Smooth muscle cell (in vitro differentiated cells): ENCODE measurements around the gene JUP. TPM values are rescaled to one million over a fixed set of nuclear protein-coding genes. Genes with fewer than 3 reads are reported as not detected.

Experiments
- DNase-seq: peaks from one replicate; lab custom pipeline; 2025; ENCODE audit not compliant: unreplicated experiment; lab: John Stamatoyannopoulos, UW
- H2AFZ ChIP-seq: fragments of 200-600 bp; sonication (generic); 2 replicates; pipeline ENCODE4 v1.6.0; 2016; ENCODE audit warnings: antibody characterized with exemption, low read depth, mild to moderate bottlenecking
- H3F3A ChIP-seq: fragments of 200-600 bp; sonication (generic); 2 replicates; pipeline ENCODE4 v1.6.0; 2017; ENCODE audit warnings: antibody characterized with exemption, low read depth
- H3K27ac ChIP-seq: fragments of 200-600 bp; sonication (generic); 2 replicates; pipeline ENCODE4 v1.5.1; 2016; ENCODE audit warnings: low read depth, mild to moderate bottlenecking
- H3K27me3 ChIP-seq: fragments of 200-600 bp; sonication (generic); 2 replicates; pipeline ENCODE4 v1.6.1; 2016; ENCODE audit warnings: low read depth, mild to moderate bottlenecking
- H3K36me3 ChIP-seq: fragments of 200-600 bp; sonication (generic); 2 replicates; pipeline ENCODE4 v1.5.1; 2016; ENCODE audit warnings: low read depth
- H3K4me1 ChIP-seq: fragments of 200-600 bp; sonication (generic); 2 replicates; pipeline ENCODE4 v1.5.1; 2016; ENCODE audit warnings: low read depth
- H3K4me2 ChIP-seq: fragments of 200-600 bp; sonication (generic); 2 replicates; pipeline ENCODE4 v1.6.0; 2016; ENCODE audit warnings: mild to moderate bottlenecking
- H3K4me3 ChIP-seq: fragments of 200-600 bp; sonication (generic); 2 replicates; pipeline ENCODE4 v1.5.1; 2016; ENCODE audit warnings: mild to moderate bottlenecking
- H3K79me2 ChIP-seq: fragments of 200-600 bp; sonication (generic); 2 replicates; pipeline ENCODE4 v1.6.0; 2016; ENCODE audit warnings: low read depth, mild to moderate bottlenecking
- H3K9ac ChIP-seq: fragments of 200-600 bp; sonication (generic); 2 replicates; pipeline ENCODE4 v1.6.0; 2016; ENCODE audit warnings: low read depth
- H3K9me3 ChIP-seq: fragments of 200-600 bp; sonication (generic); replicated peaks from 2 replicates; pipeline ENCODE4 v1.5.1; 2016; ENCODE audit warnings: low read depth
- H4K20me1 ChIP-seq: fragments of 200-600 bp; sonication (generic); 2 replicates; pipeline ENCODE4 v1.6.0; 2016; ENCODE audit warnings: low read depth
- WGBS: methylation state at CpG from one replicate; pipeline ENCODE4 v1.1.7; 2016; ENCODE audit warnings: low lambda C conversion rate; 5-methylcytosine and 5-hydroxymethylcytosine counted together
- polyA plus RNA-seq: library from polyadenylated mRNA; unstranded; fragments of >200 nt; fragmentation: Nextera tagmentation; extraction: Ambion mirVana; gene quantifications from 2 replicates; pipeline ENCODE4 v1.2.1, GENCODE V29; 2016
- total RNA-seq: library from RNA; depleted of rRNA; stranded (reverse); fragments of >200 nt; gene quantifications from 2 replicates; pipeline ENCODE4 v1.2.3, GENCODE V29; 2014
- TF ChIP-seq, protein P1 (sequence below): fragments of 200-600 bp; sonication (generic); IDR thresholded peaks from 2 replicates; pipeline ENCODE4 v1.5.1; 2017; ENCODE audit warnings: borderline replicate concordance, mild to moderate bottlenecking, antibody characterized with exemption; ENCODE audit not compliant: insufficient read depth, poor library complexity, severe bottlenecking

Gene JUP
- total and polyA plus RNA-seq, 2 experiments from 2014 or later, result 124 to 238 TPM

DNA sequence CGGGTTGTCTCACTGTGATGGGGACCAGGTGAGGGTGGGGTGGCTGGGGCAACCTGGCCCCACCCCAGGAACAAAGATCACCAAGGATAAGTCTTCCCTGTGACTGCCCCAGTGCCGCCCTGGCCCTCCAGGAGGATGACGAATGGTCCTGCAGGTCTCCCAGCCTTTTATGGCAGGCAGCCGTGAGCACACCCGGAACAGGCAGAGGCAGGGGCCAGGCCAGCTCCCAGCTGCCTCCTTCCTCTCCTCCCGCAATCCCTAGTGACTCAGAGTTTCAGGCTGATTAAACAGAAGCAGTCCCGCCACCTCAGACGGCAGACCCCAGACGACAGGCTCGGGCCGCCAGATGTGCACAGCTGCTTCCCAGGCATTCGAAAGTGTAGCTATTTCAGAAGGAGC, 13.3 kb downstream of the JUP start:
- TF ChIP-seq, protein P1, sequence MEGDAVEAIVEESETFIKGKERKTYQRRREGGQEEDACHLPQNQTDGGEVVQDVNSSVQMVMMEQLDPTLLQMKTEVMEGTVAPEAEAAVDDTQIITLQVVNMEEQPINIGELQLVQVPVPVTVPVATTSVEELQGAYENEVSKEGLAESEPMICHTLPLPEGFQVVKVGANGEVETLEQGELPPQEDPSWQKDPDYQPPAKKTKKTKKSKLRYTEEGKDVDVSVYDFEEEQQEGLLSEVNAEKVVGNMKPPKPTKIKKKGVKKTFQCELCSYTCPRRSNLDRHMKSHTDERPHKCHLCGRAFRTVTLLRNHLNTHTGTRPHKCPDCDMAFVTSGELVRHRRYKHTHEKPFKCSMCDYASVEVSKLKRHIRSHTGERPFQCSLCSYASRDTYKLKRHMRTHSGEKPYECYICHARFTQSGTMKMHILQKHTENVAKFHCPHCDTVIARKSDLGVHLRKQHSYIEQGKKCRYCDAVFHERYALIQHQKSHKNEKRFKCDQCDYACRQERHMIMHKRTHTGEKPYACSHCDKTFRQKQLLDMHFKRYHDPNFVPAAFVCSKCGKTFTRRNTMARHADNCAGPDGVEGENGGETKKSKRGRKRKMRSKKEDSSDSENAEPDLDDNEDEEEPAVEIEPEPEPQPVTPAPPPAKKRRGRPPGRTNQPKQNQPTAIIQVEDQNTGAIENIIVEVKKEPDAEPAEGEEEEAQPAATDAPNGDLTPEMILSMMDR, result no peak
- Histone ChIP-seq H2AFZ (no peak overlapping the region), H3K9me3 (no peaks in the 10 kb centered on the region), H3K79me2 (peaks cover 53% of the 10 kb centered on the region), H3K4me3 (no peak overlapping the region), H3K27me3 (no peaks in the 10 kb centered on the region), H3F3A (peaks cover 16% of the 10 kb centered on the region), H3K4me1 (peaks cover 28% of the 10 kb centered on the region), H4K20me1 (peaks cover 79% of the 10 kb centered on the region), H3K4me2 (peak overlapping the region; percentile 28), H3K27ac (peak overlapping the region; percentile 90), H3K9ac (peak overlapping the region; percentile 51), H3K36me3 (no peaks in the 10 kb centered on the region)
- WGBS, result 6% methylated on average over 12 of the region's 12 CpGs
- peak; percentile 43 for DNase-seq

DNA sequence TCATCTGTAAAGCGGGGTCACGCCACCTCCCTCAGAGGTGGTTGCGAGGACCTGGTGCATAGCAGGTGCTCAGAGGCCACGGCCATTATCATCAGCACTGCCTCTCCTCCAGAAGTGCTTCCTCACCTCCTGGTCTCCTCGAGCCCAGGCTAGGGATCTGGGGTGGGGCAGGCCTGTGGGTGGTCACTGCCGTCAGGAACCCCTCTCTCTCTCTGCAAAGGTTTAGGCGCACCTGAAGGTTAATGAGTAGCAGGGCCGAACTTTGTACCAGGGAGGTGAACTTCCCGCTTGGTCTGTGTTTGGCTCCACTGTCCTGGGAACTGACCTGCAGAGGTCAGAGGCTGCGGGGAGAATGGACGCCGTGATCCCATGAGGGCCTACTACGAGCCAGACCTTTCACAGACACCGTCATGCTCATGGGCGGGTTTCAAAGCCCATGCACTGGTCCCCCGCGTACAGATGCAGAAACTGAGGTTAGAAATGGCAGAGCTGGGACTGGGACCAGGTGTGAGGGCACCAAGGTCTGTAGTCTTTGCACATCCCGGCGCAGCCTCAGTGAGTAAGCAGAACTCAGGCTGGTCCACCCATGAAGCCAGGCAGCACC, 13.8 kb downstream of the JUP start:
- Histone ChIP-seq H2AFZ (no peak overlapping the region), H3K27me3 (no peaks in the 10 kb centered on the region), H3K36me3 (no peaks in the 10 kb centered on the region), H3K4me3 (no peak overlapping the region), H3K9ac (peak overlapping the region; percentile 34), H3K4me2 (peak overlapping the region; percentile 15), H4K20me1 (peaks cover 79% of the 10 kb centered on the region), H3K9me3 (no peaks in the 10 kb centered on the region), H3K79me2 (peaks cover 53% of the 10 kb centered on the region), H3F3A (peaks cover 14% of the 10 kb centered on the region), H3K4me1 (peaks cover 23% of the 10 kb centered on the region), H3K27ac (peak overlapping the region; percentile 90)
- TF ChIP-seq, protein P1, result no peak
- WGBS, result 89% methylated on average over 19 of the region's 19 CpGs
- DNase-seq, result no peak

DNA sequence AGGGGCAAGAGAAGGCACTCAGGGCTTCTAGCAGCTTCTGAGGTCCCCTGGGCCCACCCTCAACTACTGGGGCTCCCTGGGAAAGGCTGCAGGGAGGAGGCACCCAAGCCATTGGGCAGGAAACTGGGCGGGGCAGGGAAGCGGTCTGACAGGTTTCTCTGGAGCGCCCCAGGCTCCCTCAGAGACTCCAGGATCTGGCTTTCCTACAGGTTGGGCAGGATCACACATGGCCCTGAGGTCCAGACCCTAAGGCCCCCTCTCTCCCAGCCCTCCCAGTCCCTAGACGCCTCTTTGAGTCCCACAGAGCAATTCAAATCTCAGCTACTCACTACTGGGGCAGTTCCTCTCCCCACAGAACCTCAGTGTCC, 14.3 kb downstream of the JUP start:
- H3K79me2 ChIP-seq, result peaks cover 53% of the 10 kb centered on the region
- peak overlapping the region; percentile 34 for H3K9ac ChIP-seq
- peaks cover 78% of the 10 kb centered on the region for H4K20me1 ChIP-seq
- no peak overlapping the region for H3K4me3 ChIP-seq
- H3K4me1 ChIP-seq, result peaks cover 19% of the 10 kb centered on the region
- H3K9me3 ChIP-seq, result no peaks in the 10 kb centered on the region
- H3K27ac ChIP-seq, result peak overlapping the region; percentile 90
- peak overlapping the region; percentile 15 for H3K4me2 ChIP-seq
- no peak overlapping the region for H2AFZ ChIP-seq
- no peak for DNase-seq
- WGBS, result 65% methylated on average over 4 of the region's 4 CpGs
- peaks cover 14% of the 10 kb centered on the region for H3F3A ChIP-seq
- no peaks in the 10 kb centered on the region for H3K27me3 ChIP-seq
- TF ChIP-seq, protein P1, result no peak
- H3K36me3 ChIP-seq, result no peaks in the 10 kb centered on the region
